ENCODE results near the gene PCNX2. TPM values are rescaled to one million over a fixed set of nuclear protein-coding genes. Genes with fewer than 3 reads are reported as not detected.
"Not testable (repeated sequence)": the region's sequence is repeated elsewhere in the genome, so short reads cannot be mapped to it uniquely, and the experiment has no call there.

Gene PCNX2
- total and polyA plus RNA-seq, 2 of the 13 experiments (the other 11 are each of a cell fraction or from before 2014, with no cell fraction given), result 0.11 to 0.42 TPM

DNA sequence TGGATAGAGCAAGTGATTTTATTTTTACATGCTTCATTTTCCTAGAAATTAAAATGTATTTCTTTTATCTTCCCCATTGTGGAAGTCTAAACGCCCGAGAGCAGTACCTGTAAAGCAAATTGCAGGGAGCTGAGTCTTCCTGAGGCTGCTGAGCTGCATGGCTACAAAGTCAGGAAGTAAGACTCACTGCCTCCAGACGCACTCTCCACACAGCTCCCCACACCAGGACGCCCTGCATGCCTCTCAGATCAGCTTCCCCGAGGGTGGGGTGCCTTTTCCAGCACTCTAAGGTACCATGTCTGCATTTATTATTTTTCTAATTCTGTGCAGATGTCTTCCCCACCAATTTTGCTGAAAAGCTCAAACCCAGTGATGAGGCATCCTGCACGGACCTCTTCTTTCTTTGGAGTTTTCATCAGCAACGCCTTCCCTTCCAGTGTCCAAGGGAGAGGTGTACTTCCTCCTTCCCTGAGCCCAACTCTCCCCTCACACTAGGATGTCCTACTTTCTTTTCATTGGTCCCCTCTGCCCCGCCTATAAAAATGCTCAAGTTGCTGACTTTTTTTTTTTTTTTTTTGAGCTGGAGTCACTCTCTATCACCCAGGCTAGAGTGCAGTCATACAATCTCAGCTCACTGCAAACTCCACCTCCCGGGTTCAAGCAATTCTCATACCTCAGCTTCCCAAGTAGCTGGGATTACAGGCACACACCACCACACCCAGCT, 114.7 kb downstream of the PCNX2 start (continued):
- TF ChIP-seq, protein P1, sequence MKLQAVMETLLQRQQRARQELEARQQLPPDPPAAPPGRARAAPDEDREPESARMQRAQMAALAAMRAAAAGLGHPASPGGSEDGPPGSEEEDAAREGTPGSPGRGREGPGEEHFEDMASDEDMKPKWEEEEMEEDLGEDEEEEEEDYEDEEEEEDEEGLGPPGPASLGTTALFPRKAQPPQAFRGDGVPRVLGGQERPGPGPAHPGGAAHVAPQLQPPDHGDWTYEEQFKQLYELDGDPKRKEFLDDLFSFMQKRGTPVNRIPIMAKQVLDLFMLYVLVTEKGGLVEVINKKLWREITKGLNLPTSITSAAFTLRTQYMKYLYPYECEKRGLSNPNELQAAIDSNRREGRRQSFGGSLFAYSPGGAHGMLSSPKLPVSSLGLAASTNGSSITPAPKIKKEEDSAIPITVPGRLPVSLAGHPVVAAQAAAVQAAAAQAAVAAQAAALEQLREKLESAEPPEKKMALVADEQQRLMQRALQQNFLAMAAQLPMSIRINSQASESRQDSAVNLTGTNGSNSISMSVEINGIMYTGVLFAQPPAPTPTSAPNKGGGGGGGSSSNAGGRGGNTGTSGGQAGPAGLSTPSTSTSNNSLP (IDR thresholded peaks at IDR 0.05; ENCODE audit: low read depth, low read length), result no peak
- TF ChIP-seq ZFP41 (CRISPR knock-in tag; IDR thresholded peaks at IDR 0.05; ENCODE audit: borderline replicate concordance) (no peak), PHF8 (CRISPR knock-in tag; IDR thresholded peaks at IDR 0.05) (no peak), ATRX (CRISPR knock-in tag; IDR thresholded peaks at IDR 0.05; ENCODE audit: borderline replicate concordance) (no peak)
- TF ChIP-seq, protein P2, sequence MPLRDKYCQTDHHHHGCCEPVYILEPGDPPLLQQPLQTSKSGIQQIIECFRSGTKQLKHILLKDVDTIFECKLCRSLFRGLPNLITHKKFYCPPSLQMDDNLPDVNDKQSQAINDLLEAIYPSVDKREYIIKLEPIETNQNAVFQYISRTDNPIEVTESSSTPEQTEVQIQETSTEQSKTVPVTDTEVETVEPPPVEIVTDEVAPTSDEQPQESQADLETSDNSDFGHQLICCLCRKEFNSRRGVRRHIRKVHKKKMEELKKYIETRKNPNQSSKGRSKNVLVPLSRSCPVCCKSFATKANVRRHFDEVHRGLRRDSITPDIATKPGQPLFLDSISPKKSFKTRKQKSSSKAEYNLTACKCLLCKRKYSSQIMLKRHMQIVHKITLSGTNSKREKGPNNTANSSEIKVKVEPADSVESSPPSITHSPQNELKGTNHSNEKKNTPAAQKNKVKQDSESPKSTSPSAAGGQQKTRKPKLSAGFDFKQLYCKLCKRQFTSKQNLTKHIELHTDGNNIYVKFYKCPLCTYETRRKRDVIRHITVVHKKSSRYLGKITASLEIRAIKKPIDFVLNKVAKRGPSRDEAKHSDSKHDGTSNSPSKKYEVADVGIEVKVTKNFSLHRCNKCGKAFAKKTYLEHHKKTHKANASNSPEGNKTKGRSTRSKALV (CRISPR knock-in tag; IDR thresholded peaks at IDR 0.05), result no peak

DNA sequence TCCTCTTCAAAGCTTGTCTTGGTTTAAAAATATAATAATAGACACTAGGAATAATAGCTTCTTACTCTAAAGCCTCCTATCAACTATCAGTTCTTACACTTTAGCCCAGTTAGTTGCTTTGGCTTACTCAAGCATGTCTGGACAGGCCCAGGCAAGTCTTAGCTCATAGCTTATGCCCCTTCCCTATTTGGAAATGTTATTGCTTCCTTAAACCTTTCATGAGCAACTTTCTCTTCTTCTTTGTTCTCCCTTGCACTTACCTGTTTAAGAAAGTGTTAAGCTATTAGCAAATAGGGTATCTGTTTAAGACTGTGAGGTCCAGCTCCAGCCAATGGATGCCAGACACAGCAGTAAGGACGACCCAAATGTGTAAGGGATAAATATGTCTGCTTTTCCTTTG, 115.9 kb downstream of the PCNX2 start:
- H3K79me2 ChIP-seq (ENCODE audit: insufficient read depth, low read length); POLR2A ChIA-PET: not testable (repeated sequence)
- 0% methylated on average over 1 of the region's 1 CpG for WGBS (ENCODE audit: low lambda C conversion rate)

More for the DNA sequence above, 115.9 kb downstream of the PCNX2 start:
- CTCF ChIA-PET (ENCODE audit: low intra/inter-chr PET ratio, low total read pairs); H3K4me2 ChIP-seq (ENCODE audit: low read depth, low read length); H3K36me3 ChIP-seq (replicated peaks in 1 of 2; ENCODE audit: control insufficient read depth in 1 of 2, insufficient read depth in 2 of 2, low read length in 2 of 2); H4K20me1 ChIP-seq (ENCODE audit: insufficient read depth, low read length); ATAC-seq; in situ Hi-C loops (cut with HindIII; ENCODE audit: extremely low pct_ligation_motif_present, low pct_unique_long_range_greater_than_20kb); H3K4me1 ChIP-seq (ENCODE audit: insufficient read depth, low read length); H3K27ac ChIP-seq (ENCODE audit: extremely low read length, insufficient read depth, low read length); H2AFZ ChIP-seq (ENCODE audit: low read length); FAIRE-seq; H3K4me3 ChIP-seq (replicated peaks in 1 of 3; ENCODE audit: insufficient read depth in 1 of 3, low read depth in 2 of 3, low read length in 3 of 3); BruUV-seq (replicated peaks); H3K27me3 ChIP-seq (ENCODE audit: control insufficient read depth in 1 of 2, insufficient read depth in 2 of 2, low read length in 2 of 2); H3K9me3 ChIP-seq (ENCODE audit: low read length); H3K9ac ChIP-seq (ENCODE audit: insufficient read depth, low read depth, low read length); DNase-seq (ENCODE audit: low spot score); intact Hi-C loops (cut with micrococcal nuclease; ENCODE audit: unreplicated experiment): not testable (repeated sequence)
